HG03066 (cell line): Measurements from ENCODE around the gene IGFBP5.

ENCODE experiments used
- ATAC-seq: cut with Tn5 transposase; IDR thresholded peaks from one replicate; pipeline ENCODE4 v1.9.1; 2021; ENCODE audit warnings: low read depth; ENCODE audit not compliant: unreplicated experiment

The IGFBP5 gene

GRCh38 chr2:216695401-216695821 is at the start of gene IGFBP5:
IGFBP5 (minus strand) TSS chr2:216695549; CDS start chr2:216694775, 774 bp downstream.
- no peak for ATAC-seq

DNA sequence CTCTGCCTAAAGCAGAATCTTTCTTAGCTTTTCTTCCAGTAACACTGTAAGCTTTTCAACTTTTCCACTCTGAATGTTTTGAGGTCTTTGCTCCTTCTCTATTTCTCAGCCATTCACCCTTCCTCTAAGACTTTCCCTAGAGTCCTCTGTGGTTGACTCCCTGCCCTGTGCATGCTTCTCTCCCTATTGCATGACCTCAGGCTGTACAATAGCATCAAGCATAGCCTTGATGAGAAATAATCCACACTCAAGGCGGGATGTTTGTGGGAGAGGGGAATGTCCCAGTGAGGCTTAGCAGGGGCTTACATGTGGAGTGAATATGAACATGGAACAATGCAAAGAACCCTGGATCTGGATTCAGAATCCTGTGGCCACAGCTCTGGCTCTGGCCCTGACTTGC is 48.4 kb upstream of the IGFBP5 start:
- no peak for ATAC-seq

GRCh38 chr2:216742411-216742810 is 47.1 kb upstream of the IGFBP5 start:
- ATAC-seq = no peak

DNA sequence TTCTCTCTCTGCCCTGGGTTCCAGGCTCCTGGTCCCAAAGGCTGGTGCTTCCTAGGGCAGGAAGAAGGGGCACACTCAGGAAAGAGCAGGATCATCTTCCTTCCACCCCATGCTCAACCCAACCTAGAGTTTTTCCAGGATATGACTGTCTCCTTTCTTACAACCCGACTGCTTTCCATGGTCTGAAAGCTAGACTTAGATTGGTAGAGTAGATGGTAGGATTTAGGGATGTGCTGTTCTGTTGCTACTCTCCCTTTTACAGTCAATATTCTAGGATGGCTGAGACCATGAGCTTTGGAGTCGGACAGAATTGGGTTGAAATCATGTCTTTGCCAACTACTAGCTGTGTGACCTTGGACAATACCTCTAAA is 45.9 kb upstream of the IGFBP5 start:
- no peak for ATAC-seq

GRCh38 chr2:216740557-216741222 is 45.3 kb upstream of the IGFBP5 start:
- ATAC-seq = no peak

- no peak for ATAC-seq
These were observed 43.7 kb upstream of the IGFBP5 start for GRCh38 chr2:216739035-216739434.

DNA sequence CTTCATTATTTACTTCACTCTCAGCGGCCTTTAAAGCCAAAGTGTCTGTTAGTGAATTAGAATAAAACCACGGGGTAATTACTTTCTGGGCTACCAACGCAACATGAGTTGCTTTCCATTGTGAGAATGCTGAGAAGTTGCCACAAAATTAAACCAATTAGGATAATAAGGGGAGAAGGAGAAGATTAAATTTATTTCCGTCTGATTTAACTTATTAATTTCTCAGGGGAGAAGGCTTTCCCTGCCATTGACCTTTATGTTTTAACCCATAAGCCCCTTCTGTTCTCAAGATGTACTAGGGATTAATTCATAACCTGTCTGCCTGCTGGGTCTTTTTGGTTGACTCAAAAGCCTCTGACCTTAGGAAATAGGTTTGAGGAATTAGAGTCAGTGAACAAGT is 42.3 kb upstream of the IGFBP5 start:
- no peak for ATAC-seq

GRCh38 chr2:216736326-216736725 is 41.0 kb upstream of the IGFBP5 start:
- no peak for ATAC-seq

GRCh38 chr2:216735668-216736067 is 40.3 kb upstream of the IGFBP5 start:
- ATAC-seq = no peak

GRCh38 chr2:216735086-216735485 is 39.7 kb upstream of the IGFBP5 start:
- ATAC-seq = no peak

DNA sequence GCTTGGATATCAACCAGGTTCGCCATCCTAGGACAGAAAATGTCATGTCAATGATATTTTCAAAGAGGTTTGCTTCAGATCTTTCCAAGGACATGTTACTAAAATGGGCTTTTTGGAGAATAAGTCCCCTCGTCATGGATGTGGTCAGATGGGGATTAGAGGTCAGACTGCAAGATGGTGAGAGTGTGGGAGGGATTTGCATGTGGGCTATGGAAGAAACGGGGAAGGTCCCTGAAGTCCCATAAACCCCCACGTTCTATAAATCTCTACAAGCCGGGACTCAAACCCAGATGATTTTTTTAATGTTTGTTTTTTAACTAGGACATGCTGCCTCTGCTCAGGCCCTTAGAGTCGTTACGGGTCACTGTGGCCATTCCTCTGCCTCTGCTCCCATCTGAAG is 37.7 kb upstream of the IGFBP5 start:
- ATAC-seq = no peak

DNA sequence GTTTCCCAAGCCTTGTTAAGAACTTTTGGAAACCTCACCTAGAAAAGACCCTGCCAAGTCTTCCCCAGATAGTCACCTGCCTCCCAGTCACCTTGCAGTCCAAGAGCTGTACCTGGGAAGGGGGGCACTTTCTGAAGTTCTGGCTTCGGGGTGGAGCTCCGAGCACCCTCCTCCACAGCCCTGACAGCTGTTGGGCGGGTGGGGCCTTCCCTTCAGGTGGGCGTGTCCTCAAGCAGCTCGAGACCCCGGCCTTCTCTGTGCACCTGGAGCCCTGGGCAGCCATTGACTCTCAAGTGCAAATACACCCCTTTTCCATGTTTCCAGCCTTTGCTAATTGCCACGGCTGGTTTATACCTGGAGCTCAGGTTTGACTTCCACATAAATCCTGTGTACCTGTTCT is 37.0 kb upstream of the IGFBP5 start:
- ATAC-seq = no peak

GRCh38 chr2:216731465-216731864 is 36.1 kb upstream of the IGFBP5 start:
- ATAC-seq = no peak

- no peak for ATAC-seq
These were observed 35.5 kb upstream of the IGFBP5 start for GRCh38 chr2:216730871-216731270.

DNA sequence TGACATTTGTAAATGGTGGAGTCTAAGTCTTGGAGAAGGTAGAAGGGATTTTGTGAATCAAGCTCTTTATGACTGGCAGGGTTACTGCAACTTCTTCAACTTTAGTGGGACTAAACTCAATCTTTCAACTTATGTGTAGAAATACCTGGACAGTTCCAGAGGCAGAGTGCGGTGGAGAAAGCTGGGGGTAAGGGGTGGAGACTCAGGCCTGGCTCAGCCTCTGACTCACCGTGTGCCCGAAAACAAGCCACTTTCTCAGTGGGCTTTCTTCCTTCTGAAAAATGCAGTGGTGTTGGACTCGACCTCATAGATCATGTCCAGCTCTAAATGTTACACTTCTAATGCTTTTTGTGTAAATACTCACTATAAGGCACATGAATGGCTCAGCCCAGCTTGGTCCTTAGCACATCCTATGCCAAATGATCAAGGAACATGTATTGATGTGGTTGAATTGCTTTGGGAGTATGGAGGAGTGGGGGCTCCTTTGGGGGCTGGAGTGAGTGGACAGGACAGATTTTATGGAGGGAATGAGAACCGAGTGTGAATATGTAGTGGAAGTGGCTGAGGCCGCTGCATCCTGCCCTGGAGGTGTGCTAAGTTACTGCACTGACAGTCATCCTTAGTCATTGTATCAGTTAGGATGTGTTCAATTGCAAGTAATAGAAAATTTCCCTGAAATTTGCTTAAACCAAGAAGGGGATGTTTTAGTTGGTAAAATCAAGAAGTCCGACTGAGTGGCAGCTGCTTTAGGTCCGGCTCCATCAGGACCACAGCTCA is 32.2 kb upstream of the IGFBP5 start:
- no peak for ATAC-seq

DNA sequence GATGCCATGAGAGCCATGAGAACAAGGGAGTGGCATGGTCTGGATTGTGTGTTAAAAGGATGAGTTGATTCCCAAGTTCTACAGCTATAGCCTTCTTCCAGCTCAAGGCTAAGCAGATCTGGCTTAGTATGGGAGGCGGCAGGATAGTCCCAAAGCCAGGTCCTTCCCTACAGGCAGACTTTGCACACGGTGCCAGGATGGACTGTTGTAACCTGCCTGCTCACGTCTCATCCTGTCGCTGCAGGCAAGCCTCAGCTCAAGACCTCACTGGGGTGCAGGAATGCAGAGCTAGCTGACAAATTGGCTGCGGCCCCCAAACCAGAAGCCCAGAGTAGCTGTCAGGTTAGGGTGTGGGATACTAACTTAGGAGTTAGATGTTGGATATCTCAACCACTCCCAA is 28.8 kb upstream of the IGFBP5 start:
- no peak for ATAC-seq

DNA sequence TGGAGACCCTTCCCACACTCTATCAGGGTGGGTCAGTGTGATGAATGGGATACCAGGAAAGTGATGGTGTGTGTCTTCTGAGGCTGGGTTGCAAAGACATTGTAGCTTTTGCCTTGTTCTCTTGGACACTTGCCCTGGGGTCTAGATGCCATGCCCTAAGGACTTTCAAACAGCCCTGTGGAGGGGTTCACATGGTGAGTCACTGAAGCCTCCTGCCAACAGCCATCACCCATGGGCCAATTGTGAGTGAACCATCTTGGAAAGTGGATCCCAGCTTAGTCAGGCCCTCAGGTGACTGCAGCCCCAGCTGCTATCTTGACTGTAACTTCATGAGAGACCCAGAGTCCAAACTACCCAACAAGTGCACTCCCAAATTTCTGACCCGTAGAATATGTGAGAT is 25.8 kb upstream of the IGFBP5 start:
- ATAC-seq = no peak

GRCh38 chr2:216720722-216721121 is 25.4 kb upstream of the IGFBP5 start:
- ATAC-seq = no peak

- no peak for ATAC-seq
These were observed 22.7 kb upstream of the IGFBP5 start for GRCh38 chr2:216717907-216718615.

DNA sequence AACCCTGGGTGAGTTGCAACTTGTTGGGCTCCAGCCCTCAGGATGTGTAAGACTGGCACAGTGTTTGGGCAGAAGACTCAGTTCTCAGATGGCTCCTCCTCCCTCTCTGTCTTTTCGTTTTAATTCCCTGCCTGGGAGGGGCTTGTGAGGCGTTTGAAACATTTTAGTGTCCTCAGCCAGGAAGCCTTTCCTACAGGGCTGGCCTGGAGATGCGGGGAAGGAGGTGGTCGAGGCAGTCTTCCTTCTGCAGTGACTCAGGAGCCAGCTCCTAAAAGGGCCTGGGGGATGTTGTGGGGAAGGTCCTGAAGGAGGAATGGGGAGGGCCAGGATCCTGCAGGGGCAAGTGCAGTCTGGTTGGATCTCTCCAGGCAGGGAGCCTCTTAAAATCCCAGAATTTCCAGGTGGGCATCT is 22.1 kb upstream of the IGFBP5 start:
- no peak for ATAC-seq

DNA sequence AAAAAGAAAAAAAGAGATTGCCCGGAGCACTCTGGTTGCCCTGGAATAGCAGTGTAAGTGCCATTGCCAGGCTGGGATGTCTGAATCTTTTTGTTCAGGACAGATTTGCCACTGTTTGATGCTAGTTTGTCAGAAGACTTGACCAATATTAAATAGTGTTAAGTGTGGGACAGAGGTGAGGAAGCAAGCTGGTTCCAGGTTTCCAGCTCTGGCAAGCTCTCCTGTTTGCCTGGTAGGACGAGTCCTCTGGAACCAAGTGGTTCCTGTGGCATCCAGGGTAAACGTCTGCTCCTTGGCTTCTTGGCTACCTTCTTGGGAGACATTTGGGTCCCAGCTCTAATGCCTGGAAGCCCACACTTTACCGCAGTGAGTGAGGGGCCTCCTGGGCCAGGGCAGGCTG is 20.8 kb upstream of the IGFBP5 start:
- no peak for ATAC-seq
